H1 (cell line): Measurements from ENCODE around the gene RNU6-1.

ENCODE experiments used
- CBX5 ChIP-seq: fragments of 300-800, 300-1000 bp; sonication (generic); IDR thresholded peaks from 2 replicates; pipeline ENCODE4 v1.7.1; 2016; ENCODE audit warnings: antibody characterized with exemption, low read length, low read depth
- EGR1 ChIP-seq: IDR thresholded peaks from 2 replicates; pipeline ENCODE4 v1.6.1; 2011; ENCODE audit warnings: low read depth, low read length, borderline replicate concordance
- RNF2 ChIP-seq: fragments of 200-900, 300-1000 bp; sonication (generic); IDR thresholded peaks from 2 replicates; pipeline ENCODE4 v1.7.1; 2016; ENCODE audit warnings: borderline replicate concordance, low read depth, mild to moderate bottlenecking, antibody characterized with exemption, low read length; ENCODE audit not compliant: poor library complexity, severe bottlenecking; ENCODE audit errors: missing control alignments
- TF ChIP-seq, protein P1 (sequence below): IDR thresholded peaks from 2 replicates; pipeline ENCODE4 v1.6.1; 2012; ENCODE audit warnings: low read length, inconsistent platforms
- TF ChIP-seq, protein P2 (sequence below), 3 experiments: IDR thresholded peaks; 1 replicate in 2 of 3; 2 replicates in 1 of 3; pipeline versions ENCODE4 v1.5.1 to v1.6.1; 2011; ENCODE audit warnings: low read length in 3 of 3, mild to moderate bottlenecking in 3 of 3, inconsistent platforms in 2 of 3, low read depth in 1 of 3, moderate library complexity in 1 of 3; ENCODE audit not compliant: insufficient read depth in 1 of 3; ENCODE audit errors: control extremely low read depth in 1 of 3
- TF ChIP-seq, protein P3 (sequence below): IDR thresholded peaks from 2 replicates; pipeline ENCODE4 v1.6.1; 2012; ENCODE audit warnings: inconsistent platforms

DNA sequence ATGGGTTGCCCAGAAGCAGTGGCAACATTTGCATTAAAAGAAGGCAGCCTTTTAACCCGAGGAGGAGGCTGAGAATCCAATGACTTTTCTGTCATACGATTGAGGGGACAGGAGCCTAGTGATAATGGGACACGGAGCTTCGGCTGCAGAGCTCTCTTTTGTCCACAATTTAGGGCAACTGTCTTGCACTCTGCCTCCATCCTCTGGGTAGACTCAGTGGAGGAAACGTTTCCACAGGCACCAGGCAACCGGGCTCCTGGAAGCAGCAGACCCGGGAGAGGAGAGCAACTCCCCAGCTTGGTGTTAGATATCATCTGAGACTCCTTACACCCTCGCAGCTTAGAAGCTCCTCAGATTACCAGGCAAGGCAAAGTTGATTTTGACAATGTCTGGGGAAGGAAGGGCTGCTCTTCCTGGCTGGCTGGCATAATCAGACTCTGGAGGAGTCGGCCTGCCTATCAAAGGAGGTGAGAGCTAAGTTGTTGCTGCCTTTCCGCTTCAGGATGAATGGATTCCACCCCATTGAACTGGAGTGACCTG lies 43.5 kb upstream of the RNU6-1 start:
- TF ChIP-seq, protein P1, sequence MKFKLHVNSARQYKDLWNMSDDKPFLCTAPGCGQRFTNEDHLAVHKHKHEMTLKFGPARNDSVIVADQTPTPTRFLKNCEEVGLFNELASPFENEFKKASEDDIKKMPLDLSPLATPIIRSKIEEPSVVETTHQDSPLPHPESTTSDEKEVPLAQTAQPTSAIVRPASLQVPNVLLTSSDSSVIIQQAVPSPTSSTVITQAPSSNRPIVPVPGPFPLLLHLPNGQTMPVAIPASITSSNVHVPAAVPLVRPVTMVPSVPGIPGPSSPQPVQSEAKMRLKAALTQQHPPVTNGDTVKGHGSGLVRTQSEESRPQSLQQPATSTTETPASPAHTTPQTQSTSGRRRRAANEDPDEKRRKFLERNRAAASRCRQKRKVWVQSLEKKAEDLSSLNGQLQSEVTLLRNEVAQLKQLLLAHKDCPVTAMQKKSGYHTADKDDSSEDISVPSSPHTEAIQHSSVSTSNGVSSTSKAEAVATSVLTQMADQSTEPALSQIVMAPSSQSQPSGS, result no peak
- TF ChIP-seq, protein P2, sequence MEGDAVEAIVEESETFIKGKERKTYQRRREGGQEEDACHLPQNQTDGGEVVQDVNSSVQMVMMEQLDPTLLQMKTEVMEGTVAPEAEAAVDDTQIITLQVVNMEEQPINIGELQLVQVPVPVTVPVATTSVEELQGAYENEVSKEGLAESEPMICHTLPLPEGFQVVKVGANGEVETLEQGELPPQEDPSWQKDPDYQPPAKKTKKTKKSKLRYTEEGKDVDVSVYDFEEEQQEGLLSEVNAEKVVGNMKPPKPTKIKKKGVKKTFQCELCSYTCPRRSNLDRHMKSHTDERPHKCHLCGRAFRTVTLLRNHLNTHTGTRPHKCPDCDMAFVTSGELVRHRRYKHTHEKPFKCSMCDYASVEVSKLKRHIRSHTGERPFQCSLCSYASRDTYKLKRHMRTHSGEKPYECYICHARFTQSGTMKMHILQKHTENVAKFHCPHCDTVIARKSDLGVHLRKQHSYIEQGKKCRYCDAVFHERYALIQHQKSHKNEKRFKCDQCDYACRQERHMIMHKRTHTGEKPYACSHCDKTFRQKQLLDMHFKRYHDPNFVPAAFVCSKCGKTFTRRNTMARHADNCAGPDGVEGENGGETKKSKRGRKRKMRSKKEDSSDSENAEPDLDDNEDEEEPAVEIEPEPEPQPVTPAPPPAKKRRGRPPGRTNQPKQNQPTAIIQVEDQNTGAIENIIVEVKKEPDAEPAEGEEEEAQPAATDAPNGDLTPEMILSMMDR (IDR thresholded peaks at IDR 0.05; ENCODE audit: control extremely low read depth in 1 of 3, insufficient read depth in 1 of 3, low read depth in 1 of 3, low read length in 3 of 3), result no peak
- TF ChIP-seq CBX5 (no peak), EGR1 (no peak), RNF2 (no peak)
- TF ChIP-seq, protein P3, sequence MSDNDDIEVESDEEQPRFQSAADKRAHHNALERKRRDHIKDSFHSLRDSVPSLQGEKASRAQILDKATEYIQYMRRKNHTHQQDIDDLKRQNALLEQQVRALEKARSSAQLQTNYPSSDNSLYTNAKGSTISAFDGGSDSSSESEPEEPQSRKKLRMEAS, result no peak
